ENCODE data around the gene TBC1D16.
A peak's percentile ranks its signal among the peaks of the same experiment; 100 is the strongest.

The TBC1D16 gene

GRCh38 chr17:79936641-79937381 is 98.9 kb downstream of the TBC1D16 start:
- no peak for DNase-seq

DNA sequence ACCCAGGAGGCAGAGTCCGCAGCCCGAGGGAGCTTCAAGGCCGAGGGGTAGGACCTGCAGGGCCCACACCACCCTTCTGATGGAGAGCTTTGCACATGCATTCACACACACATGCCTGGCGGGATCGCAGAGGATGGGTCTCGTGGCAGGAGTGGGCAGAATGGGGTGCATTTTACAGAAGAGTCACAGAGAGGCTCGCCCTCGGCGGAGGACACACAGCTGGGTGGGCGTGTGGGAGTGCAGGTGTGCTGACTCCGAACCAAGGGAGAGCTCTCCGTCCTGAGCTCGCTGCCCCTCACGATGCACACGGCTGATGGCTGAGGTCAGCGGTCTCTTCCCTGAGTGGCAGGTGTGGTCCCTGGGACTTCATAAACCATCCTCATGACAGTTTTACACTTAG is 99.6 kb downstream of the TBC1D16 start:
- DNase-seq: no peak

GRCh38 chr17:79935197-79935885 is 100.3 kb downstream of the TBC1D16 start:
- no peak for DNase-seq

DNA sequence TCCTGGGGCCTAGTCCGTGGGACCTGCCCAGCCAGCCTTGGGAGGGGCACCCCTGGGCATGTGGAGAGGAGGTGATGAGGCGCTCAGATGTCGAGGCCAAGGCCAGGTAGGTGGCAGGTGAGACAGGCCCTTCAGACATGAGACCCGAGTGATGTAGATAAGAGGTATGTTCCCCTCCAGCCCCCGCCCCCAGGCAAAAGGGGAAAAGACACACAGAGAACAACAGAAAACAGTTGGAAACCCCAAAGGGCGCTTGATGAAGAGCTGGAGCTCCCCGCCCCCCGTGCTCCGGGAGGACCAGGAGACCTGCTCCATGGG is 101.1 kb downstream of the TBC1D16 start:
- no peak for DNase-seq

- peak; percentile 49 for DNase-seq
Measured at GRCh38 chr17:79933863-79934652, 101.6 kb downstream of the TBC1D16 start.

GRCh38 chr17:79932451-79933306 is 103.0 kb downstream of the TBC1D16 start:
- DNase-seq: no peak

DNA sequence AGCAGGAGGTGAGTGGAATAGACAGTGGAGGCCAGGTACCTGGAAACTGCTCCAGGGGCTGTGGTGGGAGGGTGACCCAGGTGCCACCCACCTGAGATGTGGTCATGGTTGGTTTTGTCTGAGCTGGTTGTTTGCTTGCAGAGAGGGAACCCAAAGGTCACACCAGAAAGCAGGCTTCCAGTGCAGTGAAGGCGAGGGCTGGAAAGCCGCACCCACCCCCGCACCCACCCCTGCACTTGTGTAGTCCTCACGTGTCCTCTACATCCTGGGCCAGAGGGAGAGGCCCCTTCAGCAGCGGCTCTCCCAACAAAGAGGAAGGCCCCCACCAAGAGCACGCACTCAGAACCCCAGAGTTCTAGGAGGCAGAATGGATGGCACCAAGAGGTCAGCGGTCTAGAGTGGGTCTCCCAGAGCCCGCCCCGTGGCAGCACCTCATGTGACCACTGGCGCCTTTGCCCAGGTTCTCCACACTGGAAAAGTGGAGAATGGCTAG is 103.8 kb downstream of the TBC1D16 start:
- no peak for DNase-seq

DNA sequence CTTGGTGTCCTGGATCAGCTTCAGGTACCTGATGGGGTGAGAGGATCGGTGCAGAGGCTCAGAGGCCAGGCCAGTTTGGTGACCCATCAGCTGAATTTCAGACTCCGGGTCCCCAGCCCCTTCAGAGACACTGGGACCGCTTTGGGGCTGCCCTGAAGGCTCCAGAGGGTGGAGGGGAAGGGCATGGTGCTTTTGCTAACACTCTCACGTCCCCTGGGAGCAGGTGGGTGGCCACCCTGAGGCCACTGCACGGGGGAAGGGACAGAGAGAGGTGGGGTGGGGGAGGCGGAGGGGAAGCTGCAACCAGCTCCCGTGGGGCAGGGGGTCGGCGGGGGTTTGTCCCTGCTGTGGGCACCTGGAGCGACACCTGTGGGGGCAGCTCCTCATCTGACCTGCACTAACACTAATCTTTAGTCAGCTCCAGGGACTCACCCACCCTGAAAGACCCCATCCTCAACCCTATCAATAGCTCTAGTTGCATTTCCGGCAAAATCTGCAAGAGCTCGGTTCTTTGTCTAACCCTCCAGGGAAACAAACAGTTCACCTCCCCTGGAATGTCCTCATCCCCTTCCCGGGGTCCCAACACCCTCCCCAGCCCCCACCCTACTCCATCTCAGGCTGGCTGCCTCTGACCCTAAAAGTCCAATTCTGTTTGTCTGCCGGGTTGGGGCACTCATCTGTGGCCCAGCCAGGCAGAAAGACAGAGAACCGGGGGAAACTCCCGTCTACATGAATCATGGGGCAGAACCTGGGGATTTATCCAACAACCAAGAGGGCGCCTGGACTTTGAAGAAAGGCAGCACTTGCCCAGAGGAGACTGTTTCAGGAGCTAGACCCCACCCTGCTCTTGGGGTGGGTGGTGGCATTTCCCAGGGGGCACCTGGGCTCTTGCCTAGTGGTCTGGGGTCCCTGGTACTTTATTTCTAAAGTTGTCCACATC is 104.5 kb downstream of the TBC1D16 start:
- DNase-seq: no peak

GRCh38 chr17:79930062-79930876 is 105.4 kb downstream of the TBC1D16 start:
- no peak for DNase-seq

DNA sequence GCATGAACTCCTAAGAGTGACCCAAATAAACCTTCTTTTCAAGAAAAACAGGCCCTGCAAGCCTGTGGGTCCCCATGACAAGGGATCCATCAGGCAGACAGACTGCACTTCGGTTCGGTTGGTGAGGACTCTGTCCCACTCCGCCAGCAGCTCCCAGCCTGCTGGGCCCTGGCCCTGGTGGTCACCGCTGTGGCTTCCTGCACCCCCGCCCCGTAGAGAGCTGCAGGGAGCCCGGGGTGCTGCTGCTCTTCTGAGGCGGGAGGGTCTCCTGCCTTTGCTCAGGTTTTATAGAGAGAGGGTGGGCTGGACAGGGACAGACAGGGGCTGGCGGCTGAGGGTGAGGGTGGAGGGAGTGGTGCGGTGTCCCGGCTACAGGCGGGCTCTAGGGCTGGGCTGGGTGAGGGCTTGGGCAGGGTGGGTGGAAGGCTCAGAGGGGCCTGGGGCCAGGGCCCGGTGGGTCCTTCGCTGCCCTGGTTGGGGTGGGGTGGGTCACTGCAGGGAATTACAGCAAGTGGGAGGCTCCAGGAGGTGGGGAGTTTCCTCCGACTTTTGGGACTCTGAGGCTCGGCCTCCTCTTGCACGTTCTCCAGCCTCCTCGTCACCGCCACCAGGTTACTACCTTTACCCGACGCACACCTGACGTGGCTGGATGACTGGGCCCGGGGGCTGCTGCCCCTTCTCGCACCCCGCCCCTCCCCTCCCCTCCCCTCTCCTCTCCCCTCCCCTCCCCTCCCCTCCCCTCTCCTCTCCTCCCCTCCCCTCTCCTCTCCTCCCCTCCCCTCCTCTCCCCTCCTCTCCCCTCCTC is 106.2 kb downstream of the TBC1D16 start:
- DNase-seq: no peak

DNA sequence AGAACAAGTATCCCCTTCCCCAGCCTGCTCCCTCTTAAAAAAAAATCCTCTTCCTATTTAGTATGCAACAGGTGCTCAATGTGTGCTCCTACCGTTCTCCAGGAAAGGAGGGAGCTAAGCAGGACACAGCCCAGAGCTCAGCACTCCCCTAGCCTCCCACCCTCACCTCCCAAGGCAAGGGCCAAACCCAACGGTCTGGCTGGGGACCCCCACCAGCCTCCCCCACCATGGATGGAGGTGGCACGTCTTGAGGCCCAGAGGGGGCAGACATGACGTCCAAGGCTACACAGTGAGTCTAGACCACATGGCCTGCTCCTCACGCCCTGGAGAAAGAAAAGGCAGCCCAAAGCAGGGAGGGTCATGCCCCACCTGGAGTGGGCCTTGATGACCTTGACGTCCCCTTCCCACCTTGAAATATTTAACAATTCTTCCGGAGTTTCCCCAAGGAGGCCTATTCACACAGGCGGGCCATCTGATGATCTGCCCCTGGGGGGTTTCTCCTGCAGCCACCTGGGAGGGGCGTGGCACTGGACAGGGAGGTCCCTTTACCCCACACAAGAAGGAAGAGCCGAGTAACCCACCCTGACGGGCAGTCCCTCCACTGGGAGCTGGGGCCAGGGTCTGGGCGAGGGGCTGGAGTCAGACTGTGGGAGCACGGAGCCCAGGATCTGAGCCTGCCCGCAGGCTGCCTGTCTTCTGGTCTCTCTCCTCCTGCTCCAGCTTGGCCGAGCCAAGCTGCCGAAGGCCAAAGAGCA is 107.0 kb downstream of the TBC1D16 start:
- no peak for DNase-seq

DNA sequence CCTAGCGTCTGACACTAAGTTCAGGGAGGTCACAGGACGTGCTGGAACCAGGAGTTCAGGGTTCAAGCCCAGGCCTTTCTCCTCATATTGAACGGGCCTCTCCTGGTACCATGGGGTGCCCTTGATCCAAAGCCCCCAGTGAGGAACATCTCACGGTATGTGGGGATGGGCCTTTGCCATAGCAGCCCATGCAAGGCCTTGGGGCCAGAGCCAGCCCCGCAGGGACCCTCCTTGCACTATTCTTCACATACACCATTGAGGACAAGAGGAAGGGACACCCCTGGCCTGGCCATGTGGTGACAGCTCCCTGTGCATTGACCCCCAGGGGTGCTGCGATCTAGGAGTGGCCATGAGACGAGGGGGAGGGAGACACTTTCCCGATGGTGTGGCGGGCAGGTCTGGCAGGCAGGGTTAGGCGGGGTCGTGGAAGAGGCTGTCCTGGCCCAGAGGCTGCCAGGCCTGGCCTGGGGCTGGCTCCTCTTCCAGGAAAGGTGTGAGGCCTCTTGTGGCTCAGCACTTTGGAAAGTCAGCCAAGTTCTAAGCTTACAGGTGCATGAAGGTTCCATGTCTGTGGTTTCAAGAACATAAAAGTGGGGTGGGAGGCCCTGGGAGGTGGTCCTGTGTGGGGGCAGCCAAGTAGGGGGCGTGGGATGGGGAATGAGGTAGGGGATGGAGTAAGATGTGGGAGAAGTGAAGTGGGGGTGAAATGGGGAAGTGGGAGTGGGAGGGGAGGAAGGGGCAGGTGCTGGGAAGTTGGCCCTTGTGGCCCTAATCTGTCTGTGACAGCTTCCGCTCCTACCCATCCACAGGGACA is 107.8 kb downstream of the TBC1D16 start:
- DNase-seq: no peak

GRCh38 chr17:79927136-79927661 is 108.5 kb downstream of the TBC1D16 start:
- DNase-seq: no peak

DNA sequence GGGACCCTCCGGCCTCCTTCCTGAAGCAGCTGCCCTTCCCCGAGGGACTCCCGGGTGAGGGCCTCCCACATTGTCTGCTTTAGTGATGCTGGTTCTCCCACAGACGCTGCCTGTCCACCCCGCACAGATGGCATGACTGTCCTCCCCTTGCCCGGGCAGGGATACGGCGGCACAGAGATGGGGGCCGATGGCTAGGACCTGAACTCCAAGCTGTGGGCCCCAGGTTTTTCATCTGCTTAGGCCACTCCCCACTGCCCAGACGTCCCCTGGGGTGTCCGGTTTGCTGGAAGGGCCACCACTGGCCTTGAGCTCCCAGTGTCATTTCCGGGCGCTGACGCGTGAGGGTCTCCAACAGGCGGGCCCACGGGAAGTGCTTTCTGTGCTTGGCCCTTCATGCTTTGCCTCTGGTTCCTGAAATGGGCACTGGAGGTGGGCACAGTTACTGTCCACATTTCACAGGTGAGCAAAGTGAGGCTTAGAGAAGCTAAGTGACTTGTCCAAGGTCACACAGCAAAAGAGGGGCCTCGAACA is 109.0 kb downstream of the TBC1D16 start:
- DNase-seq: no peak

- DNase-seq: no peak
Measured at GRCh38 chr17:79926142-79926604, 109.5 kb downstream of the TBC1D16 start.

GRCh38 chr17:79925242-79925957 is 110.3 kb downstream of the TBC1D16 start:
- no peak for DNase-seq

- DNase-seq: no peak
Measured at GRCh38 chr17:79924639-79924976, 111.1 kb downstream of the TBC1D16 start.

All from SHP77 treated with DMSO at 0.1 percent for 48 hours (cell line).